GM21619 (cell line): ENCODE data around the gene ERP29.
"Not testable (repeated sequence)": the region's sequence is repeated elsewhere in the genome, so short reads cannot be mapped to it uniquely, and the experiment has no call there.

ENCODE experiments used
- ATAC-seq: cut with Tn5 transposase; IDR thresholded peaks from one replicate; pipeline ENCODE4 v1.9.1; 2021; ENCODE audit not compliant: unreplicated experiment

Gene ERP29

GRCh38 chr12:112012775-112013600 lies at the start of gene ERP29, which contains the start of gene TMEM116:
Gene ERP29 (plus strand): TSS chr12:112013426. CDS start chr12:112013466, 40 bp downstream.
Gene TMEM116 (minus strand): TSS chr12:112013165. CDS start chr12:112005270, 7,895 bp downstream.
- ATAC-seq: peak; percentile 63

GRCh38 chr12:111964935-111965334 lies 48.3 kb upstream of the ERP29 start:
- no peak for ATAC-seq

DNA sequence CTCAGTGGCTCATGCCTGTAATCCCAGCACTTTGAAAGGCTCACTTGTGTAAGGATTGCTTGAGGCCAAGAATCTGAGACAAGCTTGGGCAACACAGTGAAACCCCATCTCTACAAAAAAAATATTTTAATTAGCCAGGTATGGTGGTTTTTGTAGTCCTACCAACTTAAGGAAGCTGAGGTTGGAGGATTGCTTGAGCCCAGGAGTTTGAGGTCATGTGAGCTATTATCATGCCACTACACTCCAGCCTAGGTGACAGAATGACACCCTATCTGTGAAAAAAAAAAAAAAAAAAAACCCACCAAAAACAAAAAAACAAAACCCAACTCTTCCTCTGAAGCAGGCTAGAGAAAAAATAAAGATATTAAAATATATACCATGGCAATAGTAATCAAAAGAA lies 41.4 kb upstream of the ERP29 start:
- no peak for ATAC-seq

GRCh38 chr12:111975161-111975931 lies 37.9 kb upstream of the ERP29 start:
- ATAC-seq: no peak

GRCh38 chr12:111976291-111976690 lies 36.9 kb upstream of the ERP29 start:
- ATAC-seq: no peak

GRCh38 chr12:111976860-111977259 lies 36.4 kb upstream of the ERP29 start:
- no peak for ATAC-seq

DNA sequence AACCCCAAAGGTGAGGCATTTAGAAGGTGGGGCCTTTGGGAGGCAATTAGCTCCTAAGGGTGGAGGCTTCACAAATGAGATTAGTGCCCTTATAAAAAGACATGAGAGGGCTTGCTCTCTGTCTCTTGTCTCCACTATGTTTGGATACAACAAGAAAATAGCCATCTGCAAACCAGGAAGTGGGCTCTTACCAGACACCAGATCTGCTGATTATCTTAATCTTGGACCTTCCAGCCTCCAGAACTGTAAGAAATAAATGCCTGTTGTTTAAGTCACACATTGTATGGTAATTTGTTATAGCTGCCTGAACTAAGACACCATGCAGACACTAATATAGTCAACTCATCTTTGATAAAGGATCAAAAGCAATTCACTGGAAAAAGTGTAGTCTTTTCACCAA lies 34.7 kb upstream of the ERP29 start:
- ATAC-seq: no peak

- ATAC-seq: no peak
These were observed 32.6 kb upstream of the ERP29 start for GRCh38 chr12:111980598-111980997.

DNA sequence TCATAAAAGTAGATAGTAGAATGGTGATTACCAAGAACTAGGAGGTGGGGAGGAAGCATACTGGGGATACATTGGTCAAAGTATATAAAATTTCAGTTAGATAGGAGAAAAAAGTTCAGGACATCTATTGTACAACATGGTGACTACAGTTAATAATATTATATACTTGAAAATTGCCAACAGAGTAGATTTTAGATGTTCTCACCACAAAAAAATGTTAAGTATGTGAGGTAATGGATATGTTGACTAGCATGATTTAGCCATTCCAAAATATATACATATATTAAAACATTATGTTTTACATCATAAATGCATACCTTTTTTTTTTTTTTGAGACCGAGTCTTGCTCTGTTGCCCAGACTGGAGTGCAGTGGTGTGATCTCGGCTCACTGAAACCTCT lies 31.2 kb upstream of the ERP29 start:
- no peak for ATAC-seq

DNA sequence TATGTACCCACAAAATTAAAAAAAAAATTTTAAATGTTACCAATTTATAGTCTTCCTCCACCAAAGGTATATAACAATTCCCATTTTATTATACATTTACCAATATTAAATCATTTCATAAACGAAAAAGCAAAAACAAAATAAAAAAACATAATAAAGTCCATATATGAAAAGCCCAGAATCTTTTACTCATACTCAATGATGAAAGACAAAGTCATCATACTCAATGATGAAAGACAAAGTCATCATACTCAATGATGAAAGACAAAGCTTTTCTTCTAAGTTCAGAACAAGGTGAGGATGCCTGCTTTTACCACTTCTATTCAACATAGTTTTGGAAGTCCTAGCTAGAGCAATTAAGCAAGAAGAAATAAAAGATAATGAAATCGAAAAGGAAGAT lies 28.4 kb upstream of the ERP29 start:
- ATAC-seq: no peak

DNA sequence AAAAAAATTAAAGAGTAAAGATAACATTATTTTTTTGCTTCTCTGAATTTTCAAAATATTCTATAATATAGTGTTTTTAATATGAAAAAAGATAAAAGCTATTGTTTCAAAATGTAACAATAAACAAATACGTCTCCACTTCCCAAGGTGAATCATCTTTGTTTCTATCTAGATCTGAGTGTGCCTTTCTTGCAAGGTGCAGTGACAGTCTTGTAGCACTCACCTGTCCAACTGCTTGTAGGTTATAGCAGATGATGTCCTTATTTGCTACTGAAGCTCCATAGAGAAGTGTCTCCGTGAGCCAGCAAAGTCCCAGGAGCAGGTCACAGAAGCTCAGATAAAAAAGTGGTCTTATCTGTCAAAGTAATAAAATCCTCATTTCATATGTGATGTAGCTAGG lies 21.7 kb upstream of the ERP29 start:
- no peak for ATAC-seq

DNA sequence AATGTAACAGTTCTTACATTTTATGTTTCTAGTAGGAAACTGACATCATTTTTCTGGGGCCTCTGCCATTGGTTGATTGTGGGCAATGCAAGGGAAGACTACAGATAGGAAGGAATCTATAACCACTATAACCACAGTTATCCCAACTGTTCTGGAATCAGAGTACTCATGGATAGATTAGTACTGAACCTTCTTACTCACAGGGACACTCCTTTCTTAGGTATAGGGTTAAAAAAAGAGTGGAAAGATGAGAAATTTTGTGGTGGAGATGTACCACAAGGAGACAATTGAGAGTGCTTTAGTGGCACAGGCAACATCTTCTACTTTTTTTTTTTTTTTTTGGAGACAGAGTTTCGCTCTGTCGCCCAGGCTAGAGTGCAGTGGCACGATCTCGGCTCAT lies 21.3 kb upstream of the ERP29 start:
- ATAC-seq: no peak

DNA sequence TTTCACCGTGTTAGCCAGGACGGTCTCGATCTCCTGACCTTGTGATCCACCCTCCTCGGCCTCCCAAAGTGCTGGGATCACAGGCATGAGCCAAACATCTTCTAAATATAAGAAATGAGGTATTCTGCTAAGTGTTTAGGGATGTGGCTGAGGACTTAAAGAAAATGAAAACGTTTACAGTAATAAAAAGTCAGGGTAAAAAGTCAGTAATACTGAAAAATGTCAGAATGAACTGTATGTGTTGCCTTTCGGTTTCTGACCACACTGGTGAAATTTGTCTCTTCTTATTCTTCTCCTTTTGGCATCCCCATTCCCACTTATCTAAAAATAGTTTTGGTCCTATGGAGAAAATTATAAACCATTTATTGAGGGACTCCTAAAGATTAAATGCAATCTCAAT lies 20.8 kb upstream of the ERP29 start:
- ATAC-seq: no peak

- peak; percentile 44 for ATAC-seq
These were observed 19.7 kb upstream of the ERP29 start for GRCh38 chr12:111993292-111994150.

GRCh38 chr12:111994211-111995111 lies 18.8 kb upstream of the ERP29 start:
- ATAC-seq: not testable (repeated sequence)

DNA sequence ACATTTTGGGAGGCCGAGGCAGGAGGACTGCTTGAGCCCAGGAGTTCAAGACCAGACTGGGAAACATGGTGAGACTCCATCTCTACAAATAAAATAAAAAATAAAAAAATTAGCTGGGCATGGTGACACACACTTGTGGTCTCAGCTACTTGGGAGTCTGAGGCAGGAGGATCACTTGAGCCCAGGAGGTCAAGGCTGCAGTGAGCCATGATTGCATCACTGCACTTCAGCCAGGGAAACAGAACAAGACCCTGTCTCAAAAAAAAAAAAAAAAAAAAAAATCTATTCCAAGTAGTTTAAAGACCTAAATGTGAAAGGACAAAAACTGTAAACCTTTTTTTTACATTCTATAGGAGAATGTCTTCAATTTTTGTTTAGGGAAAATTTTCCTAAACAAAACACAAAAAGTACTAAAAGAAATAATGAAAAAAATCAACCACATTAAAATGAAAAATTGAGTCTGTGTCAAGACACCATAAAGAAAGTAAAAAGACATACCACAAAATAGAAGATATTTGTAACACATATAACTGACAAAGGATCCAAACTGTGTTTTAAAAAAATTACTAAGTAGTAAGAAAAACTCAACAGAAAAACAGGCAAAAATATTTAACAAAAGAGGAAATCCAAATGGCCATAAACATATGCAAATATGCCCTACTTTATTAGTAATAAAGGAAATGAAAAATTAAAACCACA lies 17.3 kb upstream of the ERP29 start:
- no peak for ATAC-seq

GRCh38 chr12:111997300-111997699 lies 15.9 kb upstream of the ERP29 start:
- ATAC-seq: no peak

GRCh38 chr12:111998015-111998414 lies 15.2 kb upstream of the ERP29 start:
- ATAC-seq: no peak

- ATAC-seq: not testable (repeated sequence)
These were observed 14.1 kb upstream of the ERP29 start for GRCh38 chr12:111999129-111999528.

GRCh38 chr12:112000820-112001219 lies 12.4 kb upstream of the ERP29 start:
- ATAC-seq: no peak
